Melanocyte of skin (primary cell): Measurements from ENCODE around the gene RAB7B. TPM values are rescaled to one million over a fixed set of nuclear protein-coding genes. Genes with fewer than 3 reads are reported as not detected.

Experiments used
- total RNA-seq, 2 donors: library from RNA; depleted of rRNA; stranded (reverse); fragments of >200 nt; gene quantifications; 2 replicates each; pipeline ENCODE4 v1.2.3, GENCODE V29; 2012

RAB7B gene, protein sequence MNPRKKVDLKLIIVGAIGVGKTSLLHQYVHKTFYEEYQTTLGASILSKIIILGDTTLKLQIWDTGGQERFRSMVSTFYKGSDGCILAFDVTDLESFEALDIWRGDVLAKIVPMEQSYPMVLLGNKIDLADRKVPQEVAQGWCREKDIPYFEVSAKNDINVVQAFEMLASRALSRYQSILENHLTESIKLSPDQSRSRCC
- total RNA-seq = 10 to 100 TPM in 1 of 2 donors, 1 to 10 TPM in 1; 3.0 to 11.0 TPM

GRCh38 chr1:206002871-206003801 is at the start of gene RAB7B:
TSS of gene RAB7B (minus strand) at chr1:206003395. CDS start at chr1:205994135, 9,260 bp downstream.

GRCh38 chr1:206023695-206024094 is 20.5 kb upstream of the RAB7B start, which contains the start of gene CTSE:
TSS of gene CTSE (minus strand) at chr1:206023895. CDS start at chr1:206023791, 104 bp downstream.

GRCh38 chr1:205943245-205943644 is 60.0 kb downstream of the RAB7B start, which contains the start of gene SLC26A9:
TSS of gene SLC26A9 (minus strand) at chr1:205943456. CDS start at chr1:205935820, 7,636 bp downstream.

Other genes with a start within 250 kb of the RAB7B start
- gene RAB29, start 227.9 kb downstream of the RAB7B start, total RNA-seq = 10 to 100 TPM; 35.1 to 44.3 TPM
- gene SLC41A1, start 190.2 kb downstream of the RAB7B start, total RNA-seq = 10 to 100 TPM; 17.0 to 17.2 TPM
- not detected for gene PM20D1, start 153.3 kb downstream of the RAB7B start, total RNA-seq
- not detected for gene SLC26A9, start 59.9 kb downstream of the RAB7B start, total RNA-seq
- under 1 TPM; 0.33 to 0.34 TPM for gene CTSE, start 20.5 kb upstream of the RAB7B start, total RNA-seq
- gene RHEX, start 49.8 kb upstream of the RAB7B start, total RNA-seq = not detected
- not detected for gene AVPR1B, start 114.0 kb upstream of the RAB7B start, total RNA-seq
- gene FAM72A, start 199.4 kb upstream of the RAB7B start, total RNA-seq = 10 to 100 TPM in 1 of 2 donors, 1 to 10 TPM in 1; 8.6 to 11.0 TPM
- gene SRGAP2, start 200.1 kb upstream of the RAB7B start, total RNA-seq = 100 to 1,000 TPM in 1 of 2 donors, 10 to 100 TPM in 1; 69.9 to 112 TPM